ENCODE measurements around the gene DES.

Gene DES

DNA sequence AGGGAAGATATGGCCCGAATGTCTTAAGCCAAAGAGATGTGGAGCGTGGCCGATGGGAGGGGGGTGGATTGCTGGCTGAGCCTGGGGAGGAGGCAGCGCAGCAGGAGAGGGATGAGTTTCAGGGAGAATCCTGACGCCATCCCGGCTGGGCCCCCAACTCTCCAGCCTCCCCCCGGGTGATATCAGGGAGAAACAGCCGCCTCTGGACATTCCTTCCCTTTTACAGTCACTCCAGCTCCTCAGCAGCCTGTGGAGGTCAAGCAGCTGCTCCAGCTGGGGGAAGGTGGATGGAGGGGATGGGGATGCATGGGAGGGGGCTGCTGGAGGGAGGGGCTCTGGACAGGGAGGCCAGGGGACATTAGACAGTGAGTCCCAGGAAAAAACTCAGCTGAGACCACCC is 9.5 kb upstream of the DES start:
- DNase-seq (ENCODE audit: low spot score), result no peak
- in situ Hi-C loops (cut with MboI; ENCODE audit: low pct_unique_long_range_greater_than_20kb, low sequenced_read_pairs, unreplicated experiment), result loop anchor here (10.0 kb wide), 1 partner anchor 126 kb away; no protein-coding TSS in a partner anchor

DNA sequence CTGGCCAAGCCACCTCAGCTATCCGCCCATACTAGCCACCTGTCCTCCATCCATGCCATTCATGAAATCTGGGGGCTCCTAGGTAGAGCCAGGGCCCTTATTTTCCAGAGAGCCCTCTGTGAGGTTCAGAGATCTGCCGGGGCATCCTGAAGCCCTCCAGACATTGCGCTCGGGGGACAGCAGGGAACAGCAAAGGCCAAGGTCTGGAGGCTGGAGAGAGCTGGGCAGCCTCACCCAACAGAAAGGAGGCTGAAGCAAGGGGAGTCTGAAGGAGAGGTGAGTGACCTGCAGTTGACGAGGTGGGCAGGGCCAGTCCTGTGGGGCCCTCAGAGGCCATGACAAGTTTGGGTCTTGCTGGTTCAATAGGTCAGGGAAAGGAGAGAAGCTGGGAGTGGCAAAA is 8.6 kb upstream of the DES start:
- in situ Hi-C loops (cut with MboI; ENCODE audit: low pct_unique_long_range_greater_than_20kb, low sequenced_read_pairs, unreplicated experiment), result loop anchor here (10.0 kb wide), 1 partner anchor 125 kb away; no protein-coding TSS in a partner anchor
- DNase-seq (ENCODE audit: low spot score), result no peak
- TF ChIP-seq, protein P1, sequence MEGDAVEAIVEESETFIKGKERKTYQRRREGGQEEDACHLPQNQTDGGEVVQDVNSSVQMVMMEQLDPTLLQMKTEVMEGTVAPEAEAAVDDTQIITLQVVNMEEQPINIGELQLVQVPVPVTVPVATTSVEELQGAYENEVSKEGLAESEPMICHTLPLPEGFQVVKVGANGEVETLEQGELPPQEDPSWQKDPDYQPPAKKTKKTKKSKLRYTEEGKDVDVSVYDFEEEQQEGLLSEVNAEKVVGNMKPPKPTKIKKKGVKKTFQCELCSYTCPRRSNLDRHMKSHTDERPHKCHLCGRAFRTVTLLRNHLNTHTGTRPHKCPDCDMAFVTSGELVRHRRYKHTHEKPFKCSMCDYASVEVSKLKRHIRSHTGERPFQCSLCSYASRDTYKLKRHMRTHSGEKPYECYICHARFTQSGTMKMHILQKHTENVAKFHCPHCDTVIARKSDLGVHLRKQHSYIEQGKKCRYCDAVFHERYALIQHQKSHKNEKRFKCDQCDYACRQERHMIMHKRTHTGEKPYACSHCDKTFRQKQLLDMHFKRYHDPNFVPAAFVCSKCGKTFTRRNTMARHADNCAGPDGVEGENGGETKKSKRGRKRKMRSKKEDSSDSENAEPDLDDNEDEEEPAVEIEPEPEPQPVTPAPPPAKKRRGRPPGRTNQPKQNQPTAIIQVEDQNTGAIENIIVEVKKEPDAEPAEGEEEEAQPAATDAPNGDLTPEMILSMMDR (IDR thresholded peaks at IDR 0.05; ENCODE audit: extremely low read depth, insufficient read depth, missing control alignments), result no peak

More for the DNA sequence above, 9.5 kb upstream of the DES start:
- TF ChIP-seq, protein P1 (IDR thresholded peaks at IDR 0.05; ENCODE audit: extremely low read depth, insufficient read depth, missing control alignments), result no peak

DNA sequence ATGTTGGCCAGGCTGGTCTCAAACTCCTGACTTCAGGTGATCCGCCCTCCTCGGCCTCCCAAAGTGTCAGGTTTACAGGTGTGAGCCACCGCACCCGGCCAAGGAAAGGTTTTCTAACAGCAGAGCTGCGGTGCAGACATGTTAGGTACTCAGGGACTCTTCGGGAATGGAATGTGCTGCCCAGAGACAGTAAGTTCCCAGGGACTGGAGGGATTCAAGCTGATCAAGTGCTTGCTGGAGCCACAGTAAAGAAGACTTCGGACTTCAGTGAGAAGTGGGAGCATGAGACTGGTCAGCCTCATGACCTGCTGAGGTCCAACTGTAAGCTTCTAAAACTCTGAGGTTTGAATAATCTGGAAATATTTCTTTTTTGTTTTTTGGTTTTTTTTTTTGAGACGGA is 7.8 kb upstream of the DES start:
- no peak for DNase-seq (ENCODE audit: low spot score)
- TF ChIP-seq, protein P1 (IDR thresholded peaks at IDR 0.05; ENCODE audit: extremely low read depth, insufficient read depth, missing control alignments), result no peak
- in situ Hi-C loops (cut with MboI; ENCODE audit: low pct_unique_long_range_greater_than_20kb, low sequenced_read_pairs, unreplicated experiment), result no loop called here

DNA sequence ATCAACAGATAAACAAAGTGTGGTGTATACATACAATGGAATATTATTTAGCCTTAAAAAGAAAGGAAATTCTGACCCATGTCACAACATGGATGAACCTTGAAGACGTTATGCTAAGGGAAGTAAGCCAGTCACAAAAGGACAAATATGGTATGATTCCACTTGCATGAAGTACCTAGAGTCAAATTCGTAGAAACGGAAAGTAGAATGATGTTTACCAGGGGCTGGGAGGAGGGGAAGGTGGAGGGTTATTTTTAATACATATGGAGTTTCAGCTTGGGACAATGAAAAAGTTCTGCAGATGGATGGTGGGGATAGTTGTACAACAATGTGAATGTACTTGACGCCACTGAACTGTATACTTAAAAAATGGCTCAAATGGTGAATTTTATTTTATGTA is 3.3 kb upstream of the DES start:
- TF ChIP-seq, protein P1 (IDR thresholded peaks at IDR 0.05; ENCODE audit: extremely low read depth, insufficient read depth, missing control alignments), result no peak
- in situ Hi-C loops (cut with MboI; ENCODE audit: low pct_unique_long_range_greater_than_20kb, low sequenced_read_pairs, unreplicated experiment), result no loop called here
- no peak for DNase-seq (ENCODE audit: low spot score)

DNA sequence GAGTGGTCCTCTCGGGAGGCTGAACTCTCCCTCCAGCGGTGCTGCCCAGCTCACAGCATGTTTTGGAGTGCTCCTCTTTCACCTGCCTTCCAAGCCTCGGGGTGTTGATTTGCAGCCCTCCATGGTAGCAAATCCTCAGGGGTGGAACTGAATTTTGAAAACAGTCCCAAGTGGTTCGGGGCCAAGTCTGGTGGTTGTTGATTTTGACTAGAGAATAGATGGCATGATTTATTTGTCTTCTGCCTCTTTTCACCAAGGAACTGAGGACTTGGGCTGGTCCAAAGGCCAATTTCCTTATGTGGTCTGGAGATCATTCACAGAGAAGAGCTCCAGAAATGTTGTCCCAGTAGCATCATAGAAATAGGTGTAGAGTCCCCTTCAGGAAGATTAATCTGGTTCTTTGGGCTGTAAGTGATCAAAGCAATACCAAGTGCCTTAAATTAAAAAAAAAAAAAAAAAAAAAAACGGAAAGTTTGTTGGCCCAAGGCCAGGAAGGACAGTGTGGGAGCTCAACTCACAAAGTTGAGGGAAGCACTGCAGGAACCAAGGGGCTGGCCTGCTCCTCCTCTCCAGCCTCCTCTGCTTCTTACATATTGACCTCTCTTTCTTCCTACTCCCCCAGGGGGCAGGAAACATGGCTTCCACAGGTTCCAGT is 2.5 kb upstream of the DES start:
- TF ChIP-seq, protein P1 (IDR thresholded peaks at IDR 0.05; ENCODE audit: extremely low read depth, insufficient read depth, missing control alignments), result no peak
- in situ Hi-C loops (cut with MboI; ENCODE audit: low pct_unique_long_range_greater_than_20kb, low sequenced_read_pairs, unreplicated experiment), result no loop called here
- no peak for DNase-seq (ENCODE audit: low spot score)

DNA sequence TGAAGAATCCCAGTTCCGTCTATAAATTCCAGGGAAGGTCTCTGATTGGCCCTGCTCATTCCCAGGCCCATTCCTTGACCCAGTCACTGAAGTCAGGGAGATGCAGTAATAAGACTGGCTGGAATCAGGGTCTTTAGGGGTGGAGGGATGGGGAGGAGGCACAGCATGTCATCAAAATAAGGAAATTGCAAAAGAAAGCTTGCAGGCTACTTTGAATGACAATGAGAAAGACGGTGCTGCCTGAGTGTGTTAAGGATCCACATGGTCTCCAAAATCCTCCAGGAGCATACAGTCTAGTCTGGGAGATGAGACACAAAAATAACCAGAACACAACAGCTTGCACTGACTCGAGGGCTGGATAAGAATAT is 2.0 kb upstream of the DES start:
- TF ChIP-seq, protein P1 (IDR thresholded peaks at IDR 0.05; ENCODE audit: extremely low read depth, insufficient read depth, missing control alignments), result no peak
- DNase-seq (ENCODE audit: low spot score), result no peak
- in situ Hi-C loops (cut with MboI; ENCODE audit: low pct_unique_long_range_greater_than_20kb, low sequenced_read_pairs, unreplicated experiment), result no loop called here
